Osteocyte (in vitro differentiated cells): Measurements from ENCODE around the gene SELENOV. TPM values are rescaled to one million over a fixed set of nuclear protein-coding genes. Genes with fewer than 3 reads are reported as not detected.

Experiments used
- DNase-seq: peaks from one replicate; pipeline ENCODE4 v3.0.0; 2021; ENCODE audit warnings: mixed read lengths; ENCODE audit not compliant: unreplicated experiment; ENCODE audit errors: extremely low spot score
- H3K27ac Mint-ChIP-seq: one replicate; pipeline ENCODE4 v1.8.0; 2021; ENCODE audit warnings: mild to moderate bottlenecking, mixed read lengths; ENCODE audit not compliant: unreplicated experiment
- H3K27me3 Mint-ChIP-seq: one replicate; pipeline ENCODE4 v1.8.0; 2021; ENCODE audit warnings: mixed read lengths; ENCODE audit not compliant: unreplicated experiment
- H3K36me3 Mint-ChIP-seq: one replicate; pipeline ENCODE4 v1.8.0; 2021; ENCODE audit warnings: mixed read lengths; ENCODE audit not compliant: unreplicated experiment
- H3K4me1 Mint-ChIP-seq: one replicate; pipeline ENCODE4 v1.8.0; 2021; ENCODE audit warnings: mixed read lengths; ENCODE audit not compliant: unreplicated experiment
- H3K4me3 Mint-ChIP-seq: one replicate; pipeline ENCODE4 v1.8.0; 2021; ENCODE audit warnings: mild to moderate bottlenecking, moderate library complexity, mixed read lengths; ENCODE audit not compliant: unreplicated experiment
- H3K9me3 Mint-ChIP-seq: one replicate; pipeline ENCODE4 v1.8.0; 2021; ENCODE audit warnings: mixed read lengths; ENCODE audit not compliant: unreplicated experiment
- CTCF ChIP-seq: fragments of 200-600 bp; sonication (generic); IDR thresholded peaks from 2 replicates; pipeline ENCODE4 v1.5.0; 2021; ENCODE audit warnings: antibody characterized with exemption, mild to moderate bottlenecking, moderate library complexity
- total RNA-seq: library from RNA; stranded (reverse); gene quantifications from 2 replicates; pipeline ENCODE4 v1.2.1, GENCODE V29; 2021

The SELENOV gene
- total RNA-seq, 1 donor from 2014 or later: not detected

GRCh38 chr19:39532233-39533002 is 17.5 kb downstream of the SELENOV start, which contains the start of gene EID2B:
TSS of gene EID2B (minus strand) at chr19:39532852. CDS start at chr19:39532802, 50 bp downstream.
- Mint-ChIP-seq H3K27me3 (no peaks in the 10 kb centered on the region), H3K4me1 (peaks cover 18% of the 10 kb centered on the region), H3K36me3 (peaks cover 4% of the 10 kb centered on the region), H3K9me3 (no peaks in the 10 kb centered on the region), H3K27ac (peak within 1 kb of the TSS; percentile 86), H3K4me3 (peak within 1 kb of the TSS; percentile 90)
- DNase-seq: peak; percentile 98
- peak; percentile 94 for TF ChIP-seq CTCF

GRCh38 chr19:39533003-39533512 is 18.1 kb downstream of the SELENOV start:
- peaks cover 20% of the 10 kb centered on the region for H3K4me1 Mint-ChIP-seq
- no peak for DNase-seq
- H3K9me3 Mint-ChIP-seq: no peaks in the 10 kb centered on the region
- no peak overlapping the region for H3K27ac Mint-ChIP-seq
- peaks cover 4% of the 10 kb centered on the region for H3K36me3 Mint-ChIP-seq
- TF ChIP-seq CTCF: no peak
- H3K4me3 Mint-ChIP-seq: peak overlapping the region; percentile 90
- H3K27me3 Mint-ChIP-seq: no peaks in the 10 kb centered on the region

GRCh38 chr19:39533791-39534190 is 18.9 kb downstream of the SELENOV start:
- no peaks in the 10 kb centered on the region for H3K36me3 Mint-ChIP-seq
- no peak for DNase-seq
- no peak overlapping the region for H3K27ac Mint-ChIP-seq
- H3K4me3 Mint-ChIP-seq: no peak overlapping the region
- TF ChIP-seq CTCF: no peak
- H3K4me1 Mint-ChIP-seq: peaks cover 25% of the 10 kb centered on the region
- H3K9me3 Mint-ChIP-seq: no peaks in the 10 kb centered on the region
- no peaks in the 10 kb centered on the region for H3K27me3 Mint-ChIP-seq

- no peaks in the 10 kb centered on the region for H3K36me3 Mint-ChIP-seq
- peaks cover 20% of the 10 kb centered on the region for H3K4me1 Mint-ChIP-seq
- peaks cover 10% of the 10 kb centered on the region for H3K27me3 Mint-ChIP-seq
- H3K4me3 Mint-ChIP-seq: peak overlapping the region; percentile 84
- no peaks in the 10 kb centered on the region for H3K9me3 Mint-ChIP-seq
- DNase-seq: no peak
- no peak for TF ChIP-seq CTCF
- peak overlapping the region; percentile 80 for H3K27ac Mint-ChIP-seq
Measured at GRCh38 chr19:39539165-39539517, 24.2 kb downstream of the SELENOV start.

GRCh38 chr19:39539518-39540332 is 24.8 kb downstream of the SELENOV start, which contains the start of gene EID2:
TSS of gene EID2 (minus strand) at chr19:39540161. CDS start at chr19:39540079, 82 bp downstream.
- TF ChIP-seq CTCF: peak; percentile 81
- Mint-ChIP-seq H3K27ac (peak within 1 kb of the TSS; percentile 97), H3K9me3 (no peaks in the 10 kb centered on the region), H3K4me1 (peaks cover 20% of the 10 kb centered on the region), H3K4me3 (peak within 1 kb of the TSS; percentile 92), H3K36me3 (no peaks in the 10 kb centered on the region), H3K27me3 (peaks cover 12% of the 10 kb centered on the region)
- DNase-seq: peak; percentile 98
